Nephron progenitor cell (in vitro differentiated cells): ENCODE results near the gene FBXL2.
"Not testable (repeated sequence)": the region's sequence is repeated elsewhere in the genome, so short reads cannot be mapped to it uniquely, and the experiment has no call there.

Experiments
- DNase-seq: peaks from one replicate; pipeline ENCODE4 v3.0.0; 2021
- H3K27ac Mint-ChIP-seq: 2 replicates; pipeline ENCODE4 v1.8.0; 2021; ENCODE audit warnings: mild to moderate bottlenecking, moderate library complexity, mixed read lengths
- H3K27me3 Mint-ChIP-seq: 2 replicates; pipeline ENCODE4 v1.8.0; 2021; ENCODE audit warnings: mild to moderate bottlenecking, low read depth, mixed read lengths; ENCODE audit not compliant: poor library complexity
- H3K36me3 Mint-ChIP-seq: 2 replicates; pipeline ENCODE4 v1.8.0; 2021; ENCODE audit warnings: low read depth, mixed read lengths
- H3K4me1 Mint-ChIP-seq: 2 replicates; pipeline ENCODE4 v1.8.0; 2021; ENCODE audit warnings: mixed read lengths
- H3K4me3 Mint-ChIP-seq: 2 replicates; pipeline ENCODE4 v1.8.0; 2021; ENCODE audit warnings: mild to moderate bottlenecking, moderate library complexity, mixed read lengths
- H3K9me3 Mint-ChIP-seq: 2 replicates; pipeline ENCODE4 v1.8.0; 2021; ENCODE audit warnings: mild to moderate bottlenecking, moderate library complexity, mixed read lengths
- CTCF ChIP-seq: fragments of 200-600 bp; sonication (generic); IDR thresholded peaks from 2 replicates; pipeline ENCODE4 v1.5.0; 2021; ENCODE audit warnings: antibody characterized with exemption

Gene FBXL2

GRCh38 chr3:33401781-33402180, 124.5 kb downstream of the FBXL2 start:
- no peaks in the 10 kb centered on the region for H3K4me1 Mint-ChIP-seq
- DNase-seq: no peak
- no peaks in the 10 kb centered on the region for H3K27me3 Mint-ChIP-seq
- no peak overlapping the region for H3K4me3 Mint-ChIP-seq
- H3K36me3 Mint-ChIP-seq: peaks cover 71% of the 10 kb centered on the region
- peak overlapping the region; percentile 32 for H3K27ac Mint-ChIP-seq
- no peak for TF ChIP-seq CTCF
- no peaks in the 10 kb centered on the region for H3K9me3 Mint-ChIP-seq

- no peak overlapping the region for H3K4me3 Mint-ChIP-seq
- no peak for DNase-seq
- H3K27me3 Mint-ChIP-seq: peaks cover 2% of the 10 kb centered on the region
- peaks cover 76% of the 10 kb centered on the region for H3K36me3 Mint-ChIP-seq
- no peaks in the 10 kb centered on the region for H3K9me3 Mint-ChIP-seq
- no peaks in the 10 kb centered on the region for H3K4me1 Mint-ChIP-seq
- TF ChIP-seq CTCF: no peak
- H3K27ac Mint-ChIP-seq: peak overlapping the region; percentile 52
Observed at GRCh38 chr3:33402936-33403335, 125.7 kb downstream of the FBXL2 start.

- no peak overlapping the region for H3K27ac Mint-ChIP-seq
- H3K4me3 Mint-ChIP-seq: no peak overlapping the region
- DNase-seq: no peak
- no peaks in the 10 kb centered on the region for H3K4me1 Mint-ChIP-seq
- TF ChIP-seq CTCF: no peak
- H3K36me3 Mint-ChIP-seq: peaks cover 84% of the 10 kb centered on the region
- peaks cover 2% of the 10 kb centered on the region for H3K27me3 Mint-ChIP-seq
- no peaks in the 10 kb centered on the region for H3K9me3 Mint-ChIP-seq
Observed at GRCh38 chr3:33403756-33404155, 126.5 kb downstream of the FBXL2 start.

GRCh38 chr3:33410816-33411215, 133.6 kb downstream of the FBXL2 start:
- H3K27ac Mint-ChIP-seq, H3K4me3 Mint-ChIP-seq, H3K27me3 Mint-ChIP-seq, H3K4me1 Mint-ChIP-seq, DNase-seq, H3K9me3 Mint-ChIP-seq: not testable (repeated sequence)
- H3K36me3 Mint-ChIP-seq: peaks cover 77% of the 10 kb centered on the region

- Mint-ChIP-seq H3K4me1 (no peaks in the 10 kb centered on the region), H3K9me3 (no peaks in the 10 kb centered on the region), H3K27ac (no peak overlapping the region), H3K27me3 (peaks cover 5% of the 10 kb centered on the region), H3K4me3 (no peak overlapping the region), H3K36me3 (peaks cover 82% of the 10 kb centered on the region)
- no peak for DNase-seq
- no peak for TF ChIP-seq CTCF
Observed at GRCh38 chr3:33417066-33417673, 139.9 kb downstream of the FBXL2 start.

- Mint-ChIP-seq H3K36me3 (peaks cover 83% of the 10 kb centered on the region), H3K27me3 (no peaks in the 10 kb centered on the region), H3K27ac (peak overlapping the region; percentile 85), H3K9me3 (no peaks in the 10 kb centered on the region), H3K4me3 (no peak overlapping the region), H3K4me1 (peaks cover under 1% of the 10 kb centered on the region)
- no peak for TF ChIP-seq CTCF
- DNase-seq: no peak
Observed at GRCh38 chr3:33419948-33420347, 142.7 kb downstream of the FBXL2 start.
